GM18508 (cell line): ENCODE results near the gene JDP2.

Experiments used
- ATAC-seq: cut with Tn5 transposase; IDR thresholded peaks from one replicate; pipeline ENCODE4 v1.9.1; 2021; ENCODE audit warnings: moderate number of reproducible peaks; ENCODE audit not compliant: insufficient read depth, unreplicated experiment

The JDP2 gene

GRCh38 chr14:75504411-75504810 lies 76.6 kb downstream of the JDP2 start:
- ATAC-seq: no peak

GRCh38 chr14:75506930-75507329 lies 79.1 kb downstream of the JDP2 start:
- ATAC-seq: no peak

- no peak for ATAC-seq
Measured at GRCh38 chr14:75510547-75510946, 82.7 kb downstream of the JDP2 start.

- ATAC-seq: no peak
Measured at GRCh38 chr14:75511201-75511600, 83.4 kb downstream of the JDP2 start.

- no peak for ATAC-seq
Measured at GRCh38 chr14:75513911-75514672, 86.3 kb downstream of the JDP2 start.

GRCh38 chr14:75514673-75515628 lies 87.1 kb downstream of the JDP2 start:
- ATAC-seq: no peak

GRCh38 chr14:75515629-75515996 lies 87.8 kb downstream of the JDP2 start:
- ATAC-seq: no peak

- ATAC-seq: no peak
Measured at GRCh38 chr14:75518625-75519024, 90.8 kb downstream of the JDP2 start.

GRCh38 chr14:75519394-75519793 lies 91.6 kb downstream of the JDP2 start:
- no peak for ATAC-seq

GRCh38 chr14:75519826-75520728 lies 92.3 kb downstream of the JDP2 start:
- no peak for ATAC-seq

GRCh38 chr14:75520852-75521251 lies 93.0 kb downstream of the JDP2 start:
- ATAC-seq: no peak

- no peak for ATAC-seq
Measured at GRCh38 chr14:75521415-75522199, 93.8 kb downstream of the JDP2 start.

- ATAC-seq: no peak
Measured at GRCh38 chr14:75522224-75522982, 94.6 kb downstream of the JDP2 start, which contains the start of gene BATF. Gene BATF, plus strand, starts transcription at chr14:75522469. Its CDS starts 214 bp downstream, at chr14:75522683.

- ATAC-seq: no peak
Measured at GRCh38 chr14:75522983-75523318, 95.1 kb downstream of the JDP2 start.
